Stomach (tissue), 4 donors: ENCODE results near the gene TRPM3.

Source experiments
- EP300 ChIP-seq: sonication (generic); formaldehyde crosslinking; IDR thresholded peaks from one replicate; pipeline ENCODE4 v1.6.1; 2017; ENCODE audit warnings: antibody characterized with exemption
- POLR2A ChIP-seq, 4 donors: fragments of 450-650 bp; IDR thresholded peaks; one replicate each; pipeline ENCODE4 v1.6.1; 2016; ENCODE audit warnings: antibody characterized with exemption in 4 of 4, control low read depth in 2 of 4, mild to moderate bottlenecking in 1 of 4, moderate library complexity in 1 of 4
- POLR2AphosphoS5 ChIP-seq, 3 donors: sonication (generic); formaldehyde crosslinking; IDR thresholded peaks; one replicate each; pipeline ENCODE4 v1.6.1; 2016; ENCODE audit warnings: antibody characterized with exemption in 3 of 3
- TF ChIP-seq, protein P1 (sequence below), 7 experiments: fragments of 450-650 bp in 4 of 7; fragments of 200-600 bp in 3 of 7; sonication (generic) in 3 of 7; IDR thresholded peaks; one replicate each; pipeline ENCODE4 v1.5.1; 2016 to 2019; ENCODE audit warnings: antibody characterized with exemption in 7 of 7, control low read depth in 2 of 7, mild to moderate bottlenecking in 1 of 7

DNA sequence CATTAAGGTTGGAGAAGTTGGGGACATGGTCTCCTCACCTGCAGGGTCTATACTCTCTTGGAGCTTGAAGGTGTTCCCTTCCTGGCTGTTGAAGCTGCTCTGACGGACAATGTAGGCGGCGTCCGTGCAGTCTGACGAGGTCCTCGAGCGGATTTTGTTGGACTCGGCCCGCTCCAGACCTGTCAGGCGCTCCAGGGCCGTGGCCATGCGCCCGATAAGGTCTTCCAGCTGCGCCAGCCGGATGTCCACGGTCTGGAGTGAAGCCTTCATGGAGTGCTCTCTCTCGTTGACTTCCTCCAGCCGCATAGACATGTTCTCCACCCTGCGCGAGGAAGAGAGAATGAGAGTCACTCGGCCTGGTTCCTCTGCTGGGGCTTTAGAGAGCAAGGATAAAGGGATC is 584.3 kb downstream of the TRPM3 start:
- no peak for TF ChIP-seq POLR2AphosphoS5 (IDR thresholded peaks at IDR 0.05)
- no peak for TF ChIP-seq EP300
- no peak for TF ChIP-seq POLR2A (IDR thresholded peaks at IDR 0.05)
- TF ChIP-seq, protein P1, sequence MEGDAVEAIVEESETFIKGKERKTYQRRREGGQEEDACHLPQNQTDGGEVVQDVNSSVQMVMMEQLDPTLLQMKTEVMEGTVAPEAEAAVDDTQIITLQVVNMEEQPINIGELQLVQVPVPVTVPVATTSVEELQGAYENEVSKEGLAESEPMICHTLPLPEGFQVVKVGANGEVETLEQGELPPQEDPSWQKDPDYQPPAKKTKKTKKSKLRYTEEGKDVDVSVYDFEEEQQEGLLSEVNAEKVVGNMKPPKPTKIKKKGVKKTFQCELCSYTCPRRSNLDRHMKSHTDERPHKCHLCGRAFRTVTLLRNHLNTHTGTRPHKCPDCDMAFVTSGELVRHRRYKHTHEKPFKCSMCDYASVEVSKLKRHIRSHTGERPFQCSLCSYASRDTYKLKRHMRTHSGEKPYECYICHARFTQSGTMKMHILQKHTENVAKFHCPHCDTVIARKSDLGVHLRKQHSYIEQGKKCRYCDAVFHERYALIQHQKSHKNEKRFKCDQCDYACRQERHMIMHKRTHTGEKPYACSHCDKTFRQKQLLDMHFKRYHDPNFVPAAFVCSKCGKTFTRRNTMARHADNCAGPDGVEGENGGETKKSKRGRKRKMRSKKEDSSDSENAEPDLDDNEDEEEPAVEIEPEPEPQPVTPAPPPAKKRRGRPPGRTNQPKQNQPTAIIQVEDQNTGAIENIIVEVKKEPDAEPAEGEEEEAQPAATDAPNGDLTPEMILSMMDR (IDR thresholded peaks at IDR 0.05): no peak
